NCI-H345 treated with DMSO at 0.1 percent for 48 hours (cell line): ENCODE measurements around the gene CEP89.
"Not testable (repeated sequence)": the region's sequence is repeated elsewhere in the genome, so short reads cannot be mapped to it uniquely, and the experiment has no call there.

Source experiments
- DNase-seq: peaks from one replicate; lab custom pipeline; 2025; ENCODE audit not compliant: unreplicated experiment; lab: John Stamatoyannopoulos, UW

The CEP89 gene

GRCh38 chr19:32969549-32969948 lies 2.2 kb downstream of the CEP89 start:
- DNase-seq = no peak

DNA sequence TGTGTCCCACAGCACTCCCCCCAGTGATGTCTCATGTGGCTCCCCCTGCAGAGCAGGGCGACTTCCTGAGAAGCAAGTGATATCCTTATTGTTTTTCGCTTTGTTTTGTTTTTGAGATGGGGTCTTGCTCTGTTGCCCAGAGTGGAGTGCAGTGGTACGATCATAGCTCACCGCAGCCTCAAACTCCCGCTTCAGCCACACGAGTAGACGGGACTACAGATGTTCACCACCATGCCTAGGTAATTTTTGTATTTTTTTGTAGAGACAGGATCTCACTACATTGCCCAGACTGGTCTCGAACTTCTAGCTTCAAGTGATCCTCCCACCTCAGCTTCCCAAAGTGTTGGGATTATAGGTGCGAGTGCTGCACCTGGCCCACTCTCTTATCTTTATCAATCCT lies 5.0 kb downstream of the CEP89 start:
- no peak for DNase-seq

DNA sequence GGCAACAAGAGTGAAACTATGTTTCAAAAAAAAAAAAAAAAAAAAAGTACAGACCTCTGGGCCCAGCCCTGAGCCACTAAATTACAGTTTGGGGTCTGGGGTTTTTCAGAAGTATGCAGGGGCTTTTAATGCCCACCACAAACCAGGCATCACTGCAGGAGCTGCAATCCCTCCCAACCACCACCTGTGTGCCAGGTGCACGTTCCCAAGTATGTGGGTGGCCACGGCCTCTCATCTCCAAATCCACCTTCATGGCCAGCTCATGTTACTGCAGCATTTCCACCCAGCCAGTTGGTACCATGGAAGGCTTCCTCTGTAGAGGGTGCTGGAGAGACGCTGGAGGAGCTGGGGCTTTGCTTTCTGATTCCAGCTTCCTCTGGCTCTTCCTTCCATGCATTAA lies 26.5 kb downstream of the CEP89 start:
- no peak for DNase-seq

- DNase-seq = not testable (repeated sequence)
These were observed 30.5 kb downstream of the CEP89 start for GRCh38 chr19:32941273-32941672.

- DNase-seq = no peak
These were observed 35.7 kb downstream of the CEP89 start for GRCh38 chr19:32936065-32936464.

- no peak for DNase-seq
These were observed 36.1 kb downstream of the CEP89 start for GRCh38 chr19:32935629-32936028.

- DNase-seq = no peak
These were observed 38.2 kb downstream of the CEP89 start for GRCh38 chr19:32933571-32933970.

GRCh38 chr19:32930567-32930966 lies 41.2 kb downstream of the CEP89 start:
- DNase-seq = no peak

GRCh38 chr19:32928806-32929205 lies 43.0 kb downstream of the CEP89 start:
- no peak for DNase-seq

- DNase-seq = no peak
These were observed 47.6 kb downstream of the CEP89 start for GRCh38 chr19:32924200-32924599.

DNA sequence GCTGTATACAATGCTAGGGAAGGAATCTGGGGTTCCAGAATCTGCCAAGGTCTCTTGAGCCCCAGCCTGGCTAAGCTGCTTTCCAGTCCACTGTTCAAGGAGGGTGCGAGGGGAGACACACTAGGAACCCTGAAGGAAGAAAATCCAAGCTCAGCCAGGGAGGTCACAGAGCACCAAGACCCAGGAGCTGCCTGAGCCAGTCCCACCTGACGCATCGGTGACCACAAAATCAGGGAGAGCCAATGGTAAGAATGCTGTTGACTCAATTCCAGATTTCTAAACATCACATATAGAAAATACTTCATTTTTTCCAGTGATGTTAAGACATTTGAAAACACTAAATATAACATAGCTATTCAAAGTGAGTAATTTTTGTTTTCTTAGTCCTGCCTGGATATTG lies 50.1 kb downstream of the CEP89 start:
- no peak for DNase-seq

- DNase-seq = no peak
These were observed 52.4 kb downstream of the CEP89 start for GRCh38 chr19:32919365-32919764.

DNA sequence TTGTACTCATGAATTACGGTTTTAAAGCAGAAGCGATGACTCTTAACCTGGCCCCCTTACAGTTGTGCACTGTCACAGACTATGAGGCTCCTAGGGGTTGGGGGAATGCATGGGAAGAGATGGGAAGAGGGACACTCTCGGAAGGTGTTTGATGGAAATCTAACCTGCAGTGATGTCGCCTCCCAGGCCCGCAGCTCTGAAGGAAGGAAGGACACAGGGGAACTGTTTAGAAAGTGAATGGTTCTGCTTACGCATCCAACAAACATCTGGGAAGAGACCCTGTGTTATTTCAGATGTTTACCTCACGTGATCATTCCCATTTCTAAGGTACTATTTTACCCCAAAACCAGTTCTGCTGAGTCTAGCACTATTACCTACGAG lies 54.2 kb downstream of the CEP89 start:
- no peak for DNase-seq

- DNase-seq = no peak
These were observed 54.7 kb downstream of the CEP89 start for GRCh38 chr19:32916969-32917615.

- no peak for DNase-seq
These were observed 56.7 kb downstream of the CEP89 start for GRCh38 chr19:32914879-32915660.

DNA sequence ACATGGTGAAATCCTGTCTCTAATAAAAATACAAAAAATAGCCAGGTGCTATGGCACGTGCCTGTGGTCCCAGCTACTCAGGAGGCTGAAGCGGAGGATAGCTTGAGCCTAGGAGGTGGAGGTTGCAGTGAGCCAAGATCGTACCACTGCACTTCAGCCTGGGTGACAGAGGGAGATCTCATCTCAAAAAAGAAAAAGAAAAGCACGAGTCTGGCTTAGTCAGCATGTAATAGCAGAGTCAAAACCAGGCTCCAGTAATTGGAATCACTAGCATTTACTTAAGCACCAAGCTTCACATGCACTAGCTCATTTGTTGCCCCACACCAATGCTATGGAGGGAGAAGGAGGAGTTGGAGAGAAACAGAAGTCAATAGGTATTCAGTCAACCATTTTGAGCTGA lies 60.3 kb downstream of the CEP89 start:
- no peak for DNase-seq

GRCh38 chr19:32910874-32911273 lies 60.9 kb downstream of the CEP89 start:
- no peak for DNase-seq

- DNase-seq = no peak
These were observed 61.7 kb downstream of the CEP89 start for GRCh38 chr19:32910094-32910493.

- no peak for DNase-seq
These were observed 62.5 kb downstream of the CEP89 start for GRCh38 chr19:32909257-32909656.

- no peak for DNase-seq
These were observed 63.0 kb downstream of the CEP89 start for GRCh38 chr19:32908641-32909190.

DNA sequence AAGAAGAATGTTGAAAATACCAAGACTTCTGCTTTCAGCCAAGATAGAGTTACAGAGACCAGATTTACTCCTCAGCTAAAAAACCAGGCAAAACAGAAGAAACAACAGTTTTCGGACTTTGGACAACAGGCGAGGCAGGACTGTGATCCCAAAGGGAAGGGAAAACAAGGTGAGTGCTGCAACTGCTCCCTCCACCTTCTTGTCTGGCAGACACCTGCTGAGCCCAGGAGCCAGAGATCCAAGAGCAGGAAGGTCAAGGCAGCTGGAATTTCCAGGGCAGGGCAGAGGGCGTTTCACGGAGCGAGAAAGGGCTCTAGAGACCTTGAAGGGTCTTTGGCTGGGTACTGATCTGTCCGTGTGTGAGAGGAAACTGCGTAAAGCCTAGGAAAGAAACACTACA lies 69.3 kb downstream of the CEP89 start:
- DNase-seq = no peak

DNA sequence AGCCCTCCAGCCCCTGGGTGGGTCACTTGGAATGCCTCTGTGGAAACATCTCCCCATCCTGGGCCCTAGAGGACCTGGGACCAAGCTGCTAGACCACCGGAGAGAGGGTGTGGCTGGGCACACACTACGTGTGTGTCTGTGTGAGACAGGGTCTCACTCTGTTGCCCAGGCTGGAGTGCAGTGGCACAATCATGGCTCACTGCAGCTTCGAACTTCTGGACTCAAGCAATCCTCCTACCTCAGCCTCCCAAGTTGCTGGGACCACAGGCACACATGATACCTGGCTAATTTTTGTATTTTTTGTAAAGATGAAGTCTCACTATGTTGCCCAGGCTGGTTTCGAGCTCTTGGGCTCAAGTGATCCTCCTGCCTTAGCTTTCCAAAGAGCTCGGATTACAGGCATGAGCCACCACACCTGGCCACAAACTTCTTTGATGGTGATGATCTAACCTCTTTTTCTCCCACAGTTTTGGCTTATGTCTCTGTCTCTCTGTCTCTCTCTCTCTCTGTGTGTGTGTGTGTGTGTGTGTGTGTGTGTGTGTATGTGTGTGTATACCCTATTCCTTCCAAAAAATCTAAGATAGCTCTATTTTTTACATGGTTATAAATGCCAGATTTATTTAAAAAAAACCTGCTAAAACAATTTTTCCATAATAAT lies 70.1 kb downstream of the CEP89 start:
- no peak for DNase-seq
